ENCODE measurements around the gene ZBTB44.
A peak's percentile ranks its signal among the peaks of the same experiment; 100 is the strongest.

The ZBTB44 gene

GRCh38 chr11:130180491-130180890, 134.2 kb downstream of the ZBTB44 start:
- Histone ChIP-seq H3K4me1 (ENCODE audit: control insufficient read depth in 2 of 2, insufficient read depth in 2 of 2, low read length in 2 of 2) (peaks cover 46 to 58% of the 10 kb centered on the region in 2 donors), H3K27me3 (ENCODE audit: control insufficient read depth in 2 of 2, insufficient read depth in 2 of 2, low read length in 2 of 2) (no peaks in the 10 kb centered on the region), H3K4me3 (ENCODE audit: low read length in 2 of 2) (peak overlapping the region; percentile 59 to 67), H3K9ac (ENCODE audit: low read depth in 1 of 2, low read length in 2 of 2) (peak overlapping the region; percentile 74 to 75), H3K9me3 (ENCODE audit: control insufficient read depth in 2 of 2, low read length in 2 of 2) (no peaks in the 10 kb centered on the region), H3K27ac (ENCODE audit: low read depth in 2 of 2, low read length in 2 of 2) (peak overlapping the region; percentile 97 to 99), H3K36me3 (ENCODE audit: control insufficient read depth in 2 of 2, insufficient read depth in 2 of 2, low read length in 2 of 2) (no peaks in the 10 kb centered on the region)

GRCh38 chr11:130179396-130180306, 135.1 kb downstream of the ZBTB44 start:
- no peaks in the 10 kb centered on the region for H3K9me3 ChIP-seq (ENCODE audit: control insufficient read depth in 2 of 2, low read length in 2 of 2)
- peak overlapping the region; percentile 61 to 75 for H3K9ac ChIP-seq (ENCODE audit: low read depth in 1 of 2, low read length in 2 of 2)
- no peaks in the 10 kb centered on the region for H3K27me3 ChIP-seq (ENCODE audit: control insufficient read depth in 2 of 2, insufficient read depth in 2 of 2, low read length in 2 of 2)
- peaks cover 0 to 1% of the 10 kb centered on the region in 2 donors for H3K36me3 ChIP-seq (ENCODE audit: control insufficient read depth in 2 of 2, insufficient read depth in 2 of 2, low read length in 2 of 2)
- H3K4me1 ChIP-seq (ENCODE audit: control insufficient read depth in 2 of 2, insufficient read depth in 2 of 2, low read length in 2 of 2): peaks cover 46 to 62% of the 10 kb centered on the region in 2 donors
- H3K4me3 ChIP-seq (ENCODE audit: low read length in 2 of 2): peak overlapping the region; percentile 23 to 36
- H3K27ac ChIP-seq (ENCODE audit: low read depth in 2 of 2, low read length in 2 of 2): peak overlapping the region; percentile 97 to 99

GRCh38 chr11:130178441-130179339, 136.0 kb downstream of the ZBTB44 start:
- peaks cover 2 to 4% of the 10 kb centered on the region in 2 donors for H3K36me3 ChIP-seq (ENCODE audit: control insufficient read depth in 2 of 2, insufficient read depth in 2 of 2, low read length in 2 of 2)
- H3K4me1 ChIP-seq (ENCODE audit: control insufficient read depth in 2 of 2, insufficient read depth in 2 of 2, low read length in 2 of 2): peaks cover 47 to 61% of the 10 kb centered on the region in 2 donors
- peak overlapping the region; percentile 15 to 75 for H3K9ac ChIP-seq (ENCODE audit: low read depth in 1 of 2, low read length in 2 of 2)
- peak overlapping the region; percentile 2 to 44 for H3K4me3 ChIP-seq (ENCODE audit: low read length in 2 of 2)
- no peaks in the 10 kb centered on the region for H3K9me3 ChIP-seq (ENCODE audit: control insufficient read depth in 2 of 2, low read length in 2 of 2)
- no peaks in the 10 kb centered on the region for H3K27me3 ChIP-seq (ENCODE audit: control insufficient read depth in 2 of 2, insufficient read depth in 2 of 2, low read length in 2 of 2)
- H3K27ac ChIP-seq (ENCODE audit: low read depth in 2 of 2, low read length in 2 of 2): peak overlapping the region; percentile 97 to 99

GRCh38 chr11:130177782-130178181, 136.9 kb downstream of the ZBTB44 start:
- Histone ChIP-seq H3K4me3 (ENCODE audit: low read length in 2 of 2) (no peak overlapping the region), H3K9me3 (ENCODE audit: control insufficient read depth in 2 of 2, low read length in 2 of 2) (no peaks in the 10 kb centered on the region), H3K36me3 (ENCODE audit: control insufficient read depth in 2 of 2, insufficient read depth in 2 of 2, low read length in 2 of 2) (peaks cover 2 to 4% of the 10 kb centered on the region in 2 donors), H3K4me1 (ENCODE audit: control insufficient read depth in 2 of 2, insufficient read depth in 2 of 2, low read length in 2 of 2) (peaks cover 54 to 66% of the 10 kb centered on the region in 2 donors), H3K9ac (ENCODE audit: low read depth in 1 of 2, low read length in 2 of 2) (peak overlapping the region in 1 of 2 donors; percentile 75), H3K27me3 (ENCODE audit: control insufficient read depth in 2 of 2, insufficient read depth in 2 of 2, low read length in 2 of 2) (no peaks in the 10 kb centered on the region), H3K27ac (ENCODE audit: low read depth in 2 of 2, low read length in 2 of 2) (peak overlapping the region; percentile 97 to 99)

Data from mucosa of rectum (tissue), 2 donors.